Measurements from ENCODE around the gene USP30. TPM values are rescaled to one million over a fixed set of nuclear protein-coding genes. Genes with fewer than 3 reads are reported as not detected.
A peak's percentile ranks its signal among the peaks of the same experiment; 100 is the strongest.

Gene USP30
- total and polyA plus RNA-seq, 9 of the 15 experiments (the other 6 are each of a cell fraction or from before 2014, with no cell fraction given): 1.4 to 15.2 (median 7.0) TPM

GRCh38 chr12:109093022-109093918, 40.9 kb downstream of the USP30 start, which contains the start of gene ALKBH2 (continued):
- TF ChIP-seq ATF6 (CRISPR knock-in tag; IDR thresholded peaks at IDR 0.05) (peak; percentile 63; the same call in 1 of the 2 replicates), SREBF2 (CRISPR knock-in tag; IDR thresholded peaks at IDR 0.05) (no peak), CBX1 (IDR thresholded peaks at IDR 0.05; ENCODE audit: low read depth) (no peak; the same call in 1 of the 2 replicates), PRMT5 (CRISPR knock-in tag; IDR thresholded peaks at IDR 0.05) (no peak), ZC3H8 (IDR thresholded peaks at IDR 0.05) (no peak), SMAD4 (CRISPR knock-in tag; conservative IDR thresholded peaks at IDR 0.05) (no peak), MNT (conservative IDR thresholded peaks at IDR 0.05) (peak; percentile 95 to 98), FUS (optimal IDR thresholded peaks at IDR 0.05; ENCODE audit: low read depth, low read length) (no peak), SMC3 (conservative IDR thresholded peaks at IDR 0.05; ENCODE audit: insufficient read depth, low read depth, low read length) (peak; percentile 82), LARP7 (IDR thresholded peaks at IDR 0.05) (no peak), ELK3 (CRISPR knock-in tag; IDR thresholded peaks at IDR 0.05) (no peak), TGIF2 (CRISPR knock-in tag; IDR thresholded peaks at IDR 0.05) (no peak), EWSR1 (IDR thresholded peaks at IDR 0.05; ENCODE audit: borderline replicate concordance, low read depth, partially characterized antibody) (no peak), TCF3 (CRISPR knock-in tag; IDR thresholded peaks at IDR 0.05) (peak; percentile 32; the same call in 1 of the 2 replicates), HDAC6 (IDR thresholded peaks at IDR 0.05; ENCODE audit: low read depth, low read length) (no peak), EZH2 (IDR thresholded peaks at IDR 0.05; ENCODE audit: borderline replicate concordance, low read depth, low read length) (no peak), THAP7 (CRISPR knock-in tag; IDR thresholded peaks at IDR 0.05) (no peak), RFX5 (IDR thresholded peaks at IDR 0.05; ENCODE audit: low read depth, low read length) (peak; percentile 56; the same call in 1 of the 2 replicates)

Data from K562 (cell line).